ENCODE measurements around the gene QRFP. TPM values are rescaled to one million over a fixed set of nuclear protein-coding genes. Genes with fewer than 3 reads are reported as not detected.

The QRFP gene
- total RNA-seq, 1 experiment from 2014 or later, result not detected

GRCh38 chr9:130893341-130894101 lies 3.1 kb downstream of the QRFP start:
- H3K9me3 Mint-ChIP-seq (ENCODE audit: unreplicated experiment), result no peaks in the 10 kb centered on the region
- BruUV-seq (replicated peaks), result no TSS peak
- no peak overlapping the region for H3K4me3 Mint-ChIP-seq (ENCODE audit: unreplicated experiment)
- H3K27ac Mint-ChIP-seq (ENCODE audit: low read depth, unreplicated experiment), result peak overlapping the region; percentile 23
- TF ChIP-seq CTCF (IDR thresholded peaks at IDR 0.05; ENCODE audit: unreplicated experiment), result no peak
- peak; percentile 9 for DNase-seq (ENCODE audit: unreplicated experiment)
- intact Hi-C loops (cut with micrococcal nuclease), result no loop called here
- H3K36me3 Mint-ChIP-seq (ENCODE audit: insufficient read depth, unreplicated experiment), result peaks cover 43% of the 10 kb centered on the region
- POLR2A ChIA-PET, result no interaction called here
- CTCF ChIA-PET, result interaction anchor here (0.6 to 1.3 kb wide), 2 partner anchors 121 to 192 kb away, joined by 3 to 4 read pairs; no protein-coding TSS in a partner anchor
- no peaks in the 10 kb centered on the region for H3K4me1 Mint-ChIP-seq (ENCODE audit: insufficient read depth, unreplicated experiment)
- H3K27me3 Mint-ChIP-seq (ENCODE audit: insufficient read depth, unreplicated experiment), result no peaks in the 10 kb centered on the region

DNA sequence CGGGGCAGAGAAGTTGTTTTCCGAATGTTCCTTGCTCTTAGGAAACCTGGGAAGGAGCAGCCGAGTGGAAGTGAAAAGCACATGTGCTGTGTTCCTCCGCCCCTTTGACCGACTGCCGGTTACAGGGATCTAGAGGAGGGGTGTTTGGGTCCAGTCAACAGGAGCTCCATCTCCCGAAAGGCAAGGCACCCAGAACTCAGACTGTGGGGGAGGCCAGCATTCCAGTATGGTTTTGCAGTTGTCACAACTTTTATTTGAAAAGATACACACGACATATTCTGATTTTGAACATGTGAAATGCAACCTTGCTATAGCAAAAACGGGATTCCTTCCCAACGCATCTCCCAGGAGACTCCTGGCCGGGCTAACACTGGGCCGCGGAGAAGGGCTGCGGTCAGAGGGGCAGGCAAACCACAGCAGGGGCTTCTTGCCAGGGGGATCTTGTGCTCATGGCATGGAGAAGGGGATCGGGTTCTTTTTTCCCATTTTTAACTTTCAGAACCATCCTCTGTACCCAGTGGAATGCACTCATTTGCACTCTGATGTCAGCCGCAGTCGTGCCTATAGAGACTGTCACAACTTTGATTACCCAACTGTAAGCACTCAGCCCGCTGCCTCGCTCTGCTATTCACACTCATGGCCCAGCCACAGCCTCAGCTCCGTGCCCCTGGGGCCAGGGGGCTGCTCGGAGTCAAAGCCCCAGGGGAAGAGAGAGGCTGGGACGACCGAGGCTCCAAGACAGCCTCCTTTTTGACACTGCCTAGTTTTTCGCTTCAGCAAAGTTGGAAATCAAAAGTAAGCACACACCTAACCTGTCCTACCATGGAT lies 3.9 kb downstream of the QRFP start:
- TF ChIP-seq CTCF (IDR thresholded peaks at IDR 0.05; ENCODE audit: unreplicated experiment), result no peak
- H3K4me1 Mint-ChIP-seq (ENCODE audit: insufficient read depth, unreplicated experiment), result no peaks in the 10 kb centered on the region
- CTCF ChIA-PET, result interaction anchor here (0.6 to 1.6 kb wide), 4 partner anchors 120 to 191 kb away, joined by 3 to 6 read pairs (median 4); no protein-coding TSS in a partner anchor
- peak overlapping the region; percentile 23 for H3K27ac Mint-ChIP-seq (ENCODE audit: low read depth, unreplicated experiment)
- no TSS peak for BruUV-seq (replicated peaks)
- POLR2A ChIA-PET, result no interaction called here
- H3K36me3 Mint-ChIP-seq (ENCODE audit: insufficient read depth, unreplicated experiment), result peaks cover 51% of the 10 kb centered on the region
- H3K4me3 Mint-ChIP-seq (ENCODE audit: unreplicated experiment), result no peak overlapping the region
- DNase-seq (ENCODE audit: unreplicated experiment), result no peak
- H3K9me3 Mint-ChIP-seq (ENCODE audit: unreplicated experiment), result no peaks in the 10 kb centered on the region
- intact Hi-C loops (cut with micrococcal nuclease), result no loop called here
- H3K27me3 Mint-ChIP-seq (ENCODE audit: insufficient read depth, unreplicated experiment), result no peaks in the 10 kb centered on the region

GRCh38 chr9:130891688-130892476 lies 4.7 kb downstream of the QRFP start:
- intact Hi-C loops (cut with micrococcal nuclease), result no loop called here
- H3K4me1 Mint-ChIP-seq (ENCODE audit: insufficient read depth, unreplicated experiment), result no peaks in the 10 kb centered on the region
- CTCF ChIA-PET, result interaction anchor here (0.6 to 1.6 kb wide), 3 partner anchors 138 to 189 kb away, joined by 3 to 6 read pairs (median 3); no protein-coding TSS in a partner anchor
- no peak overlapping the region for H3K4me3 Mint-ChIP-seq (ENCODE audit: unreplicated experiment)
- POLR2A ChIA-PET, result no interaction called here
- H3K36me3 Mint-ChIP-seq (ENCODE audit: insufficient read depth, unreplicated experiment), result peaks cover 59% of the 10 kb centered on the region
- H3K9me3 Mint-ChIP-seq (ENCODE audit: unreplicated experiment), result no peaks in the 10 kb centered on the region
- no peaks in the 10 kb centered on the region for H3K27me3 Mint-ChIP-seq (ENCODE audit: insufficient read depth, unreplicated experiment)
- H3K27ac Mint-ChIP-seq (ENCODE audit: low read depth, unreplicated experiment), result no peak overlapping the region
- no peak for TF ChIP-seq CTCF (IDR thresholded peaks at IDR 0.05; ENCODE audit: unreplicated experiment)
- no peak for DNase-seq (ENCODE audit: unreplicated experiment)
- no TSS peak for BruUV-seq (replicated peaks)

All from MCF 10A (cell line).